Breast epithelium (tissue), 3 donors: ENCODE results near the gene ASCC3.

Experiments
- POLR2AphosphoS5 ChIP-seq, 3 donors: sonication (generic); formaldehyde crosslinking; IDR thresholded peaks; one replicate each; pipeline ENCODE4 v1.6.1; 2017; ENCODE audit warnings: antibody characterized with exemption in 3 of 3
- TF ChIP-seq, protein P1 (sequence below), 3 donors: fragments of 450-650 bp; IDR thresholded peaks; one replicate each; pipeline ENCODE4 v1.5.1; 2016 to 2017; ENCODE audit warnings: antibody characterized with exemption in 3 of 3, mild to moderate bottlenecking in 3 of 3, moderate library complexity in 3 of 3

DNA sequence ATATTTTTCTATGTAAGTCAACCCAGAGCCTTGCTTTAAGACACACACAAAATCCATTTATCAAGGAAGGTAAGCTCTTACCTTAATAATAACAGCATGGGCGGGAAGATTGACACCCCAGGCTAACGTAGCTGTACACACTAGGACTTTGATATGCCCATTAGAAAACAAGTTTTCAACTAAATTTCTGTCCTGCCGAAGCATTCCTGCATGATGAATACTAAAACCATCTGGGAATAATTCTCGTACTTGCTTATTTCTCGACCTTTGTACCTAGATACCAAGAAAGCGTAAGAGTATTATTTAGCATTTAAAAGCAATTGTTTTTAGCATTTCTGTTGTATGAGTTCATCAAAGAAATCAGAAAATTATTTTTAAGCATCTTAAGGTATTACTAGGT lies 218.9 kb downstream of the ASCC3 start:
- TF ChIP-seq, protein P1, sequence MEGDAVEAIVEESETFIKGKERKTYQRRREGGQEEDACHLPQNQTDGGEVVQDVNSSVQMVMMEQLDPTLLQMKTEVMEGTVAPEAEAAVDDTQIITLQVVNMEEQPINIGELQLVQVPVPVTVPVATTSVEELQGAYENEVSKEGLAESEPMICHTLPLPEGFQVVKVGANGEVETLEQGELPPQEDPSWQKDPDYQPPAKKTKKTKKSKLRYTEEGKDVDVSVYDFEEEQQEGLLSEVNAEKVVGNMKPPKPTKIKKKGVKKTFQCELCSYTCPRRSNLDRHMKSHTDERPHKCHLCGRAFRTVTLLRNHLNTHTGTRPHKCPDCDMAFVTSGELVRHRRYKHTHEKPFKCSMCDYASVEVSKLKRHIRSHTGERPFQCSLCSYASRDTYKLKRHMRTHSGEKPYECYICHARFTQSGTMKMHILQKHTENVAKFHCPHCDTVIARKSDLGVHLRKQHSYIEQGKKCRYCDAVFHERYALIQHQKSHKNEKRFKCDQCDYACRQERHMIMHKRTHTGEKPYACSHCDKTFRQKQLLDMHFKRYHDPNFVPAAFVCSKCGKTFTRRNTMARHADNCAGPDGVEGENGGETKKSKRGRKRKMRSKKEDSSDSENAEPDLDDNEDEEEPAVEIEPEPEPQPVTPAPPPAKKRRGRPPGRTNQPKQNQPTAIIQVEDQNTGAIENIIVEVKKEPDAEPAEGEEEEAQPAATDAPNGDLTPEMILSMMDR (IDR thresholded peaks at IDR 0.05) = no peak
- no peak for TF ChIP-seq POLR2AphosphoS5 (IDR thresholded peaks at IDR 0.05)
